GM23248 (cell line): ENCODE measurements around the gene PTPN7. TPM values are rescaled to one million over a fixed set of nuclear protein-coding genes. Genes with fewer than 3 reads are reported as not detected.
"Not testable (repeated sequence)": the region's sequence is repeated elsewhere in the genome, so short reads cannot be mapped to it uniquely, and the experiment has no call there.

ENCODE experiments used
- DNase-seq: peaks from one replicate; pipeline ENCODE4 v3.0.0-alpha.2; 2015
- H2AFZ ChIP-seq: fragments of 200-600 bp; sonication (generic); 2 replicates; pipeline ENCODE4 v1.6.1; 2016; ENCODE audit warnings: antibody characterized with exemption
- H3F3A ChIP-seq: fragments of 200-600 bp; sonication (generic); 2 replicates; pipeline ENCODE4 v1.6.1; 2016; ENCODE audit warnings: mild to moderate bottlenecking, antibody characterized with exemption, mixed run types; ENCODE audit not compliant: insufficient read depth
- H3K27ac ChIP-seq: fragments of 200-600 bp; sonication (generic); 2 replicates; pipeline ENCODE4 v1.5.1; 2016; ENCODE audit warnings: mild to moderate bottlenecking
- H3K27me3 ChIP-seq: fragments of 200-600 bp; sonication (generic); replicated peaks from 2 replicates; pipeline ENCODE4 v1.6.1; 2016; ENCODE audit warnings: mild to moderate bottlenecking; ENCODE audit not compliant: insufficient read depth
- H3K36me3 ChIP-seq: fragments of 200-600 bp; sonication (generic); 2 replicates; pipeline ENCODE4 v1.6.1; 2016; ENCODE audit warnings: low read depth, mild to moderate bottlenecking
- H3K4me1 ChIP-seq: fragments of 200-600 bp; sonication (generic); 2 replicates; pipeline ENCODE4 v1.6.1; 2016; ENCODE audit warnings: mild to moderate bottlenecking; ENCODE audit not compliant: insufficient read depth
- H3K4me2 ChIP-seq: fragments of 200-600 bp; sonication (generic); one replicate; pipeline ENCODE4 v1.6.1; 2016; ENCODE audit warnings: mild to moderate bottlenecking; ENCODE audit not compliant: unreplicated experiment
- H3K4me3 ChIP-seq: fragments of 200-600 bp; sonication (generic); 2 replicates; pipeline ENCODE4 v1.5.1; 2016; ENCODE audit warnings: mild to moderate bottlenecking
- H3K79me2 ChIP-seq: fragments of 200-600 bp; sonication (generic); 2 replicates; pipeline ENCODE4 v1.6.1; 2016; ENCODE audit warnings: mild to moderate bottlenecking; ENCODE audit not compliant: insufficient read depth
- H3K9ac ChIP-seq: fragments of 200-600 bp; sonication (generic); 2 replicates; pipeline ENCODE4 v1.6.1; 2016; ENCODE audit warnings: mild to moderate bottlenecking
- H3K9me2 ChIP-seq: fragments of 200-600 bp; sonication (generic); 2 replicates; pipeline ENCODE4 v1.6.1; 2016; ENCODE audit warnings: mixed run types, mild to moderate bottlenecking, moderate library complexity; ENCODE audit not compliant: insufficient read depth
- H3K9me3 ChIP-seq: fragments of 200-600 bp; sonication (generic); one replicate; pipeline ENCODE4 v1.6.1; 2017; ENCODE audit warnings: low read depth
- H4K20me1 ChIP-seq: fragments of 200-600 bp; sonication (generic); 2 replicates; pipeline ENCODE4 v1.6.0; 2016; ENCODE audit not compliant: insufficient read depth
- EZH2 ChIP-seq: fragments of 200-600 bp; sonication (generic); IDR thresholded peaks from 2 replicates; pipeline ENCODE4 v1.6.1; 2018; ENCODE audit warnings: antibody characterized with exemption, mild to moderate bottlenecking; ENCODE audit not compliant: insufficient read depth, poor library complexity, severe bottlenecking
- EZH2phosphoT487 ChIP-seq: fragments of 200-600 bp; sonication (generic); IDR thresholded peaks from 2 replicates; pipeline ENCODE4 v1.6.1; 2018; ENCODE audit warnings: antibody characterized with exemption, moderate library complexity, mild to moderate bottlenecking, low read depth; ENCODE audit not compliant: insufficient read depth
- WGBS, 2 experiments: methylation state at CpG; one replicate each; pipeline ENCODE4 v1.1.6; 2015 to 2017; ENCODE audit warnings: low lambda C conversion rate in 2 of 2, low coverage in 1 of 2; ENCODE audit errors: missing lambda C conversion rate in 2 of 2; 5-methylcytosine and 5-hydroxymethylcytosine counted together
- in situ Hi-C: fragments of 300-500 bp; cut with MboI; formaldehyde crosslinking; loops from 2 replicates; pipeline ENCODE4 v1.15.0; 2020
- polyA plus RNA-seq: library from polyadenylated mRNA; unstranded; fragments of >200 nt; fragmentation: Nextera tagmentation; extraction: Ambion mirVana; gene quantifications from 2 replicates; pipeline ENCODE4 v1.2.1, GENCODE V29; 2016
- total RNA-seq: library from RNA; depleted of rRNA; stranded (reverse); fragments of >200 nt; shearing (Covaris generic); gene quantifications from 2 replicates; pipeline ENCODE4 v1.2.3, GENCODE V29; 2014

Gene PTPN7
- total and polyA plus RNA-seq, 2 experiments from 2014 or later = not detected

DNA sequence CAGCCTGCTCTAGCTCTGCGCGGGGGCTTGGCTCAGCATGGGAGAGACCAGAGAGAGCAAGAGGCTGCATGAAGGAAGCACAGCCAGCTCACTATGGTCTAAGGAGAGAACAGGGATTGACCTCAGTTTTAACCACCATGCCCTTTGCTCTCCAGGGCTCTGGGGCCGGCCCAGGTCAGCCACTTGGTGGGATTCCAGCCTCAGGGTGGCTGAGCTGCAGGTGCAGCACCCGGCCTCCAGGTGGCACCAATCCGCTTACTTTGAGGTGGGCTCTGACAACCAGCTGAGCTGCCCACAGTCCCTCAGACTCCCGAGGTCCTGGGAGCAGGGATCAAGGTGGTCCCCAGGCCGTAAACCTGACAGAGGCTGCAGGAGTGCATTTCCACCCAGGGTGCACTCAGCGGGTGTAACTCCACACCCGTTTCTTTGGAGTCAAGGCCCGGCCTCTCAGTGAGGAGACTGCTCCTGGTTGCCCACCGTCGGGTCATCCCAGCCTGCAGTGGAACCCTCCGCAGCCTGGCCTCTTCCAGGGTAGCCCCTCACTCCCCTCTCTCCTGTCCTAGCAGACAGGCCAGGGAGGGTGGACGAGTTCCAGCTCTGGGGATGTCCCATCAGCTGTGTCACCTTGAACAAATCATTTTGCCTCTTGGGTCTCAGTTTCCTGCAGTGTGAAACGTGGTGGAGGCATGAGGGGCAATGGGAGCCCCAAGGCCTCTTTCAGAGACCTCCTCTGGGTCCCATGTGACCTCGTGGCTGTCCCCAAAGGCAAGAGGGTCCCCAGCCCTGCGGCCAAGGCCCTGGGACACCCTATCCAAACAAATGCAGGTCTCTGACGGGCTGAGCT is 32.6 kb upstream of the PTPN7 start:
- no peaks in the 10 kb centered on the region for H3K36me3 ChIP-seq
- no peaks in the 10 kb centered on the region for H4K20me1 ChIP-seq
- H2AFZ ChIP-seq = no peak overlapping the region
- peak overlapping the region; percentile 20 for H3K4me2 ChIP-seq
- no peak overlapping the region for H3K4me3 ChIP-seq
- H3K27me3 ChIP-seq = peaks cover 42% of the 10 kb centered on the region
- no peaks in the 10 kb centered on the region for H3K79me2 ChIP-seq
- TF ChIP-seq EZH2phosphoT487 (no peak), EZH2 (peak; percentile 98)
- H3K27ac ChIP-seq = no peak overlapping the region
- no peaks in the 10 kb centered on the region for H3K9me2 ChIP-seq
- H3K9ac ChIP-seq = no peak overlapping the region
- no peaks in the 10 kb centered on the region for H3F3A ChIP-seq
- 19 to 24% methylated on average over 17 to 18 of the region's 18 CpGs for WGBS, 2 experiments
- in situ Hi-C loops = no loop called here
- DNase-seq = peak; percentile 67
- no peaks in the 10 kb centered on the region for H3K4me1 ChIP-seq
- no peaks in the 10 kb centered on the region for H3K9me3 ChIP-seq

DNA sequence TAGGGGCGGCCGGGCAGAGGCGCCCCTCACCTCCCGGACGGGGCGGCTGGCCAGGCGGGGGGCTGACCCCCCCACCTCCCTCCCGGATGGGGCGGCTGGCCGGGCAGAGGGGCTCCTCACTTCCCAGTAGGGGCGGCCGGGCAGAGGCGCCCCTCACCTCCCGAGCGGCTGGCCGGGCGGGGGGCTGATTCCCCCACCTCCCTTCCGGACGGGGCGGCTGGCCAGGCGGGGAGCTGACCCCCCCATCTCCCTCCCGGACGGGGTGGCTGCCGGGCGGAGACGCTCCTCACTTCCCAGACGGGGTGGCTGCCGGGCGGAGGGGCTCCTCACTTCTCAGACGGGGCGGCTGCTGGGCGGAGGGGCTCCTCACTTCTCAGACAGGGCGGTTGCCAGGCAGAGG is 31.0 kb upstream of the PTPN7 start:
- DNase-seq, H2AFZ ChIP-seq, H3K27ac ChIP-seq, H3K9ac ChIP-seq, H3K4me2 ChIP-seq, H3K36me3 ChIP-seq, H3K4me1 ChIP-seq, H3K79me2 ChIP-seq, H3K9me3 ChIP-seq, H3K4me3 ChIP-seq, H3F3A ChIP-seq, in situ Hi-C loops, H3K9me2 ChIP-seq, H4K20me1 ChIP-seq: not testable (repeated sequence)
- H3K27me3 ChIP-seq = peaks cover 26% of the 10 kb centered on the region
- 76 to 80% methylated on average over 1 to 7 of the region's 33 CpGs for WGBS, 2 experiments

DNA sequence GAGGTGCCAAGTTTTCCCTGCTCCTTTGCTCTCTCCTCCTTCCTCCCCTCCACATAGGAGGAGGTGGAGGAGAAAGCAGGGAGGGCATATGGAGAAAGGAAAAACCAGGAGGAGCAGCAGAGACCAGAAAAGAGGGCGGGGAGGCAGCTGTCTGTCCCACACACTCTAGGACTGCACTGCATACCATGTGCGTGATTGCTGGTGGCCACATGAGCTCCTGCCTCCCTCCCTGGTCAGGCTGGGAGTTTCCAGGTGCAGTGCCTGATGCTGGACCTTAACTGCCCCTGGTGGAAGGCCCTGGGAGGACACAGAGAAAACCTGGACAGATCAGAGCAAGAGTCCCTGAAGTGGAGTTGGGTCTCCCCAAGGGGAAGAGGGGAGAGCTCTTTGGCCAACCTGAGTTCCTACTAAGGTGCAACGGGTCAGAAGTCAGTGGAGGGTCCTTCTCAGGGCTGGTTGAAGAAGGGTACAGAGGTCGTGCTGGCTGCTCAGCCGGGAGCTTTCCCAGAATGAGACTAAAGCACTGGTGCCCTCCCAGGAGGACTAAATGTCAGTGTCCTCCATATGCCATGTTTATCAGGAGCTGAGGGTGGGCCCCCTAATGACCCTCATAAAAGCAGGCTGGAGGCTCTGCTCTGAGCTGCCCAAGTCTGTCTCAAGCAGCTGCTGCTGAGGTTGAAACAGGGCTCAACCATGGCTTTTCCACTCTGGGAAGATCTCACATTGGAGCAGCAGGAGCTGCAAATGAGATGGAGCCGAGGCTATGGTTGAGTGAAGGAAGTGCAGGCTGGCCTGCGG is 29.7 kb upstream of the PTPN7 start:
- DNase-seq = peak; percentile 45
- in situ Hi-C loops = loop anchor here (5.0 kb wide), 1 partner anchor 122 kb away; no protein-coding TSS in a partner anchor
- Histone ChIP-seq H3K27ac (no peak overlapping the region), H3K4me1 (no peaks in the 10 kb centered on the region), H3K36me3 (no peaks in the 10 kb centered on the region), H3K79me2 (no peaks in the 10 kb centered on the region), H3K27me3 (peaks cover 16% of the 10 kb centered on the region), H3K9ac (no peak overlapping the region), H3K9me2 (no peaks in the 10 kb centered on the region), H4K20me1 (no peaks in the 10 kb centered on the region), H3K4me2 (no peak overlapping the region), H3K9me3 (no peaks in the 10 kb centered on the region), H3K4me3 (no peak overlapping the region), H2AFZ (no peak overlapping the region), H3F3A (no peaks in the 10 kb centered on the region)
- WGBS, 2 experiments = 41 to 48% methylated on average over 7 of the region's 7 CpGs
- TF ChIP-seq EZH2 (no peak), EZH2phosphoT487 (no peak)

DNA sequence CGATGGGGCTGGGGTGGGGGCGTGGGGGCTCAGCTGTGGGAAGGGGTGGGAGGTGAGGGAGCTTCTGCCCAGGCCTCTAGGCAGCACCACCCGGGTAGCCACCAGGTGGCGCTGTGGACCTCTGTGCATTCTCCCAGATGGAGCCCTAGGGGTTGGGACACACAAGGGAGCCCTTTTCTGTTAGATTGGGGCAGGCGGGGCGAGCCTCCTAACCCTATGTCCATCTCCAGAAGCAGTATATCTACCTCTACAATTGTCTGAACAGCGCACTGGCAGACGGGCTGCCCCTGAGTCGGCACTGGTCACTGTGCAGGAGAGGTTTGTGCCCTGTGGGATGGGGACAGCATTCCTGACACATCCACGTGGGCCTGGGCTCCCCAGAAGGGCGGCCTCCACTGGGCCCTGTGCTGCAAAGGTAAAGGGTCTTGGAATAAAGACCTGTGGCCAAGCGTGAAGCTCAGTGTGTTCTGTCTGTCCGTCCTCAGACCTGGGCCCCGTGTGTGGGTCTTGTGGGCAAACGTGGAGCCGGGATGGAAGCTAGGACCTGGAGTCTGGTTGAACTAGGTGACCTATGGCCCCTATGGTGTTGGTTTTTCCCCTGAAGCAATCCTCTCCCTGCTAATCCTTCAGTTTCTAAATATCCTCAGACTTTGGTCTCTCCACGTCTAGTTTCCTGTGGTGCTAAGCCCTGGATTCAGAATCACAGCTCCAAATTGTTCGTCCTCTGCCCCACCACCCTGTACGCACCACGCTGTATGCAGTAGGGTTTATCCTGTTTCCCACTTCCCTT is 28.8 kb upstream of the PTPN7 start:
- Histone ChIP-seq H3K4me3 (no peak overlapping the region), H3K9ac (no peak overlapping the region), H4K20me1 (no peaks in the 10 kb centered on the region), H3K4me2 (no peak overlapping the region), H3K4me1 (no peaks in the 10 kb centered on the region), H2AFZ (no peak overlapping the region), H3K9me2 (no peaks in the 10 kb centered on the region), H3K27ac (no peak overlapping the region), H3K36me3 (no peaks in the 10 kb centered on the region), H3K9me3 (no peaks in the 10 kb centered on the region), H3F3A (no peaks in the 10 kb centered on the region), H3K79me2 (no peaks in the 10 kb centered on the region), H3K27me3 (peaks cover 13% of the 10 kb centered on the region)
- 58 to 60% methylated on average over 16 to 18 of the region's 20 CpGs for WGBS, 2 experiments
- TF ChIP-seq EZH2 = no peak
- in situ Hi-C loops = loop anchor here (5.0 kb wide), 1 partner anchor 123 kb away; no protein-coding TSS in a partner anchor
- DNase-seq = peak; percentile 75
